ENCODE data around the gene PLOD2.

- TF ChIP-seq EZH2 (IDR thresholded peaks at IDR 0.05; ENCODE audit: insufficient read depth, poor library complexity, severe bottlenecking) = no peak
- no peak for TF ChIP-seq EZH2phosphoT487 (IDR thresholded peaks at IDR 0.05; ENCODE audit: insufficient read depth, low read depth)
Observed at GRCh38 chr3:146130881-146131371, 30.1 kb downstream of the PLOD2 start.

Measured in GM23248 (cell line).